ENCODE data around the gene SENP7.

The SENP7 gene

GRCh38 chr3:101388706-101389105 lies 124.3 kb downstream of the SENP7 start:
- no peak for TF ChIP-seq CREB5 (CRISPR knock-in tag; IDR thresholded peaks at IDR 0.05; ENCODE audit: low read depth)
- TF ChIP-seq TCF4 (CRISPR knock-in tag; IDR thresholded peaks at IDR 0.05; ENCODE audit: borderline replicate concordance) = no peak
- TF ChIP-seq BACH2 (CRISPR knock-in tag; IDR thresholded peaks at IDR 0.05; ENCODE audit: borderline replicate concordance) = no peak
- TF ChIP-seq ZC3H10 (CRISPR knock-in tag; IDR thresholded peaks at IDR 0.05) = no peak
- TF ChIP-seq ISL1 (CRISPR knock-in tag; IDR thresholded peaks at IDR 0.05) = no peak
- no peak for TF ChIP-seq RARB (CRISPR knock-in tag; IDR thresholded peaks at IDR 0.05)
- no peak for TF ChIP-seq ZNF8 (CRISPR knock-in tag; IDR thresholded peaks at IDR 0.05)
- TF ChIP-seq ZFP30 (CRISPR knock-in tag; IDR thresholded peaks at IDR 0.05) = no peak
- no peak for TF ChIP-seq ARNTL (CRISPR knock-in tag; IDR thresholded peaks at IDR 0.05; ENCODE audit: borderline replicate concordance, low read depth)
- no peak for TF ChIP-seq POU6F1 (CRISPR knock-in tag; IDR thresholded peaks at IDR 0.05; ENCODE audit: borderline replicate concordance, low read depth)
- TF ChIP-seq ZNF565 (CRISPR knock-in tag; conservative IDR thresholded peaks at IDR 0.05; ENCODE audit: low read depth) = no peak
- no peak for TF ChIP-seq ZNF70 (CRISPR knock-in tag; IDR thresholded peaks at IDR 0.05)
- no peak for ATAC-seq

GRCh38 chr3:101387351-101387750 lies 125.7 kb downstream of the SENP7 start:
- no peak for ATAC-seq
- TF ChIP-seq CREB5 (CRISPR knock-in tag; IDR thresholded peaks at IDR 0.05; ENCODE audit: low read depth) (no peak), ESRRG (CRISPR knock-in tag; IDR thresholded peaks at IDR 0.05) (no peak), TSHZ2 (CRISPR knock-in tag; IDR thresholded peaks at IDR 0.05) (no peak), BACH2 (CRISPR knock-in tag; IDR thresholded peaks at IDR 0.05; ENCODE audit: borderline replicate concordance) (no peak), ZNF565 (CRISPR knock-in tag; conservative IDR thresholded peaks at IDR 0.05; ENCODE audit: low read depth) (no peak), CSRNP3 (CRISPR knock-in tag; IDR thresholded peaks at IDR 0.05) (no peak), CSDC2 (CRISPR knock-in tag; IDR thresholded peaks at IDR 0.05) (no peak), ZNF70 (CRISPR knock-in tag; IDR thresholded peaks at IDR 0.05) (no peak), GLIS3 (CRISPR knock-in tag; IDR thresholded peaks at IDR 0.05) (no peak), ZFP3 (CRISPR knock-in tag; IDR thresholded peaks at IDR 0.05) (no peak), ZC3H10 (CRISPR knock-in tag; IDR thresholded peaks at IDR 0.05) (no peak), ZNF8 (CRISPR knock-in tag; IDR thresholded peaks at IDR 0.05) (no peak), ISL1 (CRISPR knock-in tag; IDR thresholded peaks at IDR 0.05) (no peak), OSR1 (CRISPR knock-in tag; IDR thresholded peaks at IDR 0.05) (no peak), ARNTL (CRISPR knock-in tag; IDR thresholded peaks at IDR 0.05; ENCODE audit: borderline replicate concordance, low read depth) (no peak), RARB (CRISPR knock-in tag; IDR thresholded peaks at IDR 0.05) (no peak), SNAI2 (CRISPR knock-in tag; IDR thresholded peaks at IDR 0.05) (no peak), PPARA (CRISPR knock-in tag; IDR thresholded peaks at IDR 0.05; ENCODE audit: borderline replicate concordance) (no peak)

- ATAC-seq = no peak
- TF ChIP-seq TCF4 (CRISPR knock-in tag; IDR thresholded peaks at IDR 0.05; ENCODE audit: borderline replicate concordance) = no peak
- no peak for TF ChIP-seq PATZ1 (CRISPR knock-in tag; IDR thresholded peaks at IDR 0.05; ENCODE audit: borderline replicate concordance)
Observed at GRCh38 chr3:101384426-101384825, 128.6 kb downstream of the SENP7 start.

Data from SK-N-SH treated with all-trans-retinoic acid at 6 μM for 48 hours (cell line).